Esophagus mucosa (tissue), 1 donor: Measurements from ENCODE around the gene JAKMIP1. TPM values are rescaled to one million over a fixed set of nuclear protein-coding genes. Genes with fewer than 3 reads are reported as not detected.

Experiments
- ATAC-seq: fragments of 200-7000 bp; cut with Tn5 transposase; one replicate; pipeline ENCODE4 v1.9.1; 2020
- total RNA-seq: library from RNA; stranded (reverse); gene quantifications from one replicate; pipeline ENCODE4 v1.2.4, GENCODE V29; 2023
- donor health status: DM: yes; HTN: yes; CAD: no.

Gene JAKMIP1
- total RNA-seq, 1 donor from 2014 or later: not detected

DNA sequence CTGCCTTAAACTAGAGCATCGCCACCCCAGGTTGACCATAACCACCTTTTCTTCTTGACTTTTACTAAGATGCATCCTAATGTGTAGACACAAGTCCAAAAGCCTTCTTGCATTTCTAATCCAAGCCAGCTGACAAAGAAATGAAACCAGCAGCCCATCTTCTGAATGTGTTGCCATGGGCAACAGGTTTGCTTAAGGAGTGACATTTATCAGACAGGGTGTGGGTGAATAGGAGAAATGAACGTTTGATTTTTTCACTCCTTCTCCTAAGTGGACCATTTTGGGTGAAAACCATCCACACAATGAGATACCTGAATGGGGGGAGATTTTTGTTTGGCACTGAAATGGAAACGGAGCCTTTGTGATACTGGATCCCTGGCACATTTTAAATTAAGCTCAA, 109.4 kb downstream of the JAKMIP1 start:
- ATAC-seq: no peak

DNA sequence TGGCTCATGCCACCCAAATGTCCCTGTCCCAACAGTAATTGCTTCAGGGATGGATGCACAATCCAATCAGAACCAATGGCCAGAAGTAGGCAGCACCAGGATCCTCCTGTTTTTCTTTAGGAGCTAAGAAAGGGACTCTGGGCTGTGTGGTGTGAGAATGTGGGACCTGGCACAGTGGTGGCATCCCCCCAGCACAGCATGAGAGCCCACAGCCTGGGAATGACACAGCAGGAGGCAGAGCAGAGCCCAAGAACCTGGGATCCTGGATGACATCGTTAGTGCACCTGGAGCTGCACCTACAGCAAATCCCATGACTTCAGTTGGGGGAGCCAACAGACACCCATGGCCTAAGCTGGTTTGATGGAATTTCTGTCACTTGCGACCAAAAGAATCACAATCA, 111.4 kb downstream of the JAKMIP1 start:
- no peak for ATAC-seq

DNA sequence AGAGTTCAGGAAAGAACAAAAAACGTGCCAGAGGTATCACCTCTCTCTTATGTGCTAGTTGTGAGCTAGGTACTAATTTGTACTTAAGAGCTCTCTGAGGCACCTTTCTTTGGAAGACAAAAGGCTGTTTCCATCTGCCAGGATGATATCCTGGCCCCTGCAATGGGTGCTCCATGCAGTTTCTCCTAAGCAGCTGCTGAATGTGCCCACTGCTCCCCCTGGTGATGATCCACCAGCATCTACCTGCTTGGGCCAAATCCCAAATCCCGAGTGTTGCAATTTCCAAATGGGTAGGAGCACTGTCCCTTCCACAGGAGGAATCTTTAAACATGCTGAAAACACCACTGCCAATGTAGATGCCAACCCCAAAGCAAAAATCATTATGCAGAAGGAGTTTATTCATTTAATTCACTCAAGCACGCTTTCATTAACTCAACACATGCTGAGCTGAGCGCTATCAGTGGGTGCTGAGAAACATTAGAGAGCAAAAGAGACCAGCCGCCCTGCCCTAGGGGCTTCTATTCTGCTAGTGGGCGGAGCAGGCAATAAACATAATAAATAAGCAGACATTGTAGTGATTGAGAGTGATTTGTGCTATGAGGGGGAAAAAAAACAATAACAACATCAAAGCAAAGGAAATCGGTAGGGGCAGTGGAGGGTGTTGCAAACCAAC, 112.5 kb downstream of the JAKMIP1 start:
- ATAC-seq: peak; percentile 64

DNA sequence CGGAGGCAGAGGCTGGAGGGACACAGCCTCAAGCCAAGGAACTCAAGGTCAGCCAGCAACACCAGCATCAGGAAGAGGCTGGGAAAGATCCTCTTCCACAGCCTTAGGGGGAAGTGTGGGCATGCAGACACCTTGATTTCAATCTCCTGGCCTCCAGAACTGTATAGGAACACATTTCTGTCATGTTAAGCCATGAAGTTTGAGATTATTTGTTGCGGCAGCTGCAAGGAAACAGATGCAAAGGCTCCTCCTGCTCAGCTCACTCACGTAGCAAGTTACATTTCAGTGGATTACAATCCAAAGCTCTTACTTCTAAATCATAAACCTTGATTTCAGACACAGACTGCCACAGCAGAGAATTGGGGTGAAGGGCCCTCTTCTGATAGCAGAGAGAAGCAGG, 113.5 kb downstream of the JAKMIP1 start:
- no peak for ATAC-seq

DNA sequence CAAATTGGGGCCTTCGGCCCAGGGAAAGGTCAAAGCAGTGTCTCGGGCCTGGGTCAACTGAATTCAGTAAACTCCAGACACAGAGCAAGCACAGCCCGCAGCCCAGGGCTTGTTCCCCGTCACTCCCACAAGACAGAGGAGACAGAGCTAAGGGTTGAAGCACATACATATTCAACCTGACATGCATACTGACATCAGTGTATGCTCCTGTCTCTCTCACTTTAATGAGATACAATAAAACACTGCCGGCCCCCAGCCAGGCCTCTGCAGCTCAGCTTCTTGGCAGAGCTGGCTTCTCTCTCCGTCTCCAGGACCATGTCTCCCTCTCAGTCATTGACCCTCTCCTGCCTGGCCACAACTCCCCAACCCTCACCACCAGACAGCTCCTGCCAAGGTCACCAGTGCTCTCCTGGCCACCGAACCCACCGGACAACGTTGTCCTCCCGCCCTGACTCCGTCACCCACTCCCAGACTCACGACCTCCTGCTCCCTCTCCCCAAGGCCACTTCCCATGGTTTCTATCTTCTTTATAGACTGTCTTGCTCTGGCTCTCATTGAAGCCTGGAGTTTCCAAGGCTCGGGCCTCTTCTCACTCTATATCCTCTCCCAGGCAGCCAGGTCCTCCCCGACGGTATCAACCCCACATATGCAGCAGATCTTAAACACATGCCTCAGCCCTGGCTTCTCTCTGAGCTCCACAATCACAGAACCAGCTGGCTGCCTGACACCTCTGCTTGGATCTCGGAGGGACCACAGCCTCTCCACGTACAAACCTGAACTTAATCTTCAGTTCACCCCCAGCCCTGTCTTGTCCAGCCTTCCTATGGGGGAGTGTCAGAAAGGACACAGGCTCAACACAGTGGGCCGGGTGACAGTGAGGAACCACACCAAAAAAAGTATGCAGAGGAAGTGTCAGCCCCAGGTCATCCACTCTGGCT, 114.4 kb downstream of the JAKMIP1 start:
- no peak for ATAC-seq

DNA sequence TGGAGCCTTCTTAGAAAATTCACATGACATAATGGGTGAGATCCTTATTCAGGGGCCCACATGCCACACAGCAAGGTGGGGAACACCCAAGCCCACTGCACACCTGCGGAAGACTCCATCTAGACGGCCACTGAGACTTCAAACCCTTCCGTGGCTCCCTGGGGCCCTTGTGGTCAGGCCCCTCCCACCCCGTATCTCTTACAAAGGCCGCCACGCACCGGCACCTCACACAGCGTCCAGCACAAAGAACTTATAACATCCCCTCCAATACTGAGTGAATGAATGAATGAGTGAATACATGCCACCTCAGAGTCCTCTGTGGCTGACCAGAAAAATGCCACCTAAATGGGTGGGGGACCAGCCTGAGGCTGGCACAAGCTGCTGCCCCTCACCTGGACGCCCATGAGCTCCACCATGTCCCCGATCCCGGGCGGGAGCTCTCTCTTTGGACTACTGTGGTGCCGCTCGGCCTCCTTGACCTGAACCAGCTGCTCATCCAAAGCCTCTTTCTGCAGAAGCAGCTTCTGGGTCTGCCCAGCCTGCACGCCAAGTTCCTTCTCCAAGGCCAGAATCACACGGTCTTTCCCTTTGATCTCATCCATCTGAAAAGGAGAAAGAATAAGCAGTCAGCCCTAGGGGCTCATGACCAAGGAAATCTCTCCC, 115.2 kb downstream of the JAKMIP1 start:
- no peak for ATAC-seq

DNA sequence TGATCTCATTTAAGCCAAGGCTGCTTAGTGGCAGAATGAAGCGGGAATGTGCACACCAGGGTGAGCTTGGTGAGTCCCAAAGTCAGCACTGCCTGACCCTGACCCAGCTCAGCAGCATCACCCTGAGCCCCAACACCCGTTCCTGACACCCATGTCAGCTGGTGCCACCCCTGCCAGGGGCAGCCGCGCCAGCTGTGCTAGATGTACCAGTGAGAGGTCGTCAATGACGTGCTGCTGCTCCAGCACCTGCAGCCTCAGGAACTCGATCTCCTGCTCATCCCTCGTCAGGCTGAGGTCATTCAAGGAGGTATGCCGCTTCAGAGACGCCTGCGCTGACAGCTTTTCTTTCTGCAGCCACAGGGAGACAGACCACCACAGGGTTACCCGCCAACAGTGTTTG, 120.4 kb downstream of the JAKMIP1 start:
- no peak for ATAC-seq

DNA sequence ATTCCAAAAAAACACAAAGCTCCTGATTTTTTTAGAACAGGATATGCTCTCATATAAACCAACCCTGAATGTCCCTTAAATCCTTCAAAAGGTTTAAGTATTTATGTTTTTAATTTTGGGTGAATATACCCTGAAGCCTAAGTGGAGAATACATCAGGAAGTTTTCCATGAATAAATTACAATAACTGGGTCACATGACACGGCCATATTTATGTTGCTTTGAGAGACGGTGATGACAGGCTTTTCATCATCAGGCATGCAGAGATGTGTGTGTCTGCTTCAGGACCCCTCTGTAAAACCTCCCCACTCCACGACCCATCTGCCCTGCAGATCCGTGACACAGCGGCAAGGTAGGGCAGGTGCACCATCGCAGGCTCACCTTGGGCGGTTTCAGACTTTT, 121.8 kb downstream of the JAKMIP1 start:
- ATAC-seq: no peak

DNA sequence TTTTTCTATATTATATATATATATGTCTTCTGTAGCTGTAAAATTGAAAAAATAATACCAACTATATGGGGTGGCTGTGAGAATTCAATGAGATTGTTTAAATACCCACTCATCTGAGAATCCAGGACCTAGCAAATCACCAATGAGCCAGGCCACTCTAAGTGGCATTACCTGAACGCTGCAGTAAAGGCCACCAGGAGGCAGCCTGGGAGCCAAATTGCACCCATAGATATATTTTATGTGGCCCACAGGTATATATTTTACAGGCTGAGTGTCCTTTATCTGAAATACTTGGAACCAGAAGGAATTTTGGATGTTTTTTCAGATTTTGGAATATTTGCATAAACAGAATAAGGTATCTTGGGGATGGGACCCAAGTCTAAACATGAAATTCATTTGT, 124.0 kb downstream of the JAKMIP1 start:
- no peak for ATAC-seq

DNA sequence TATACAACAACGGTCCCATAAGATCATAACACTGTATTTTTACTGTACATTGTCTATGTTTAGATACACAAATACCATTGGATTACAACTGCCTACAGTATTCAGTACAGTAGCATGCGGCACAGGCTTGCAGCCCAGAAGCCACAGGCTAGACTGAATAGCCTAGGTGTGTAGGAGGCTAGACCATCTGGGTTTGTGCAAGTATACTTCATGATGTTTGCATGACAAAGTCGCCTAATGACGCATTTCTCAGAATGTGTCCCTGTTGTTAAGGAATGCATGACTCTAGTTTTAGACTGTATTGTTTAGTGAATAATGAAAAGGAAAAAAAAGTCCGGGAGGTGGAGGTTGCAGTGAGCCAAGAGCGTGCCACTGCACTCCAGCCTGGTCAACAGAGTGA, 125.6 kb downstream of the JAKMIP1 start:
- no peak for ATAC-seq

DNA sequence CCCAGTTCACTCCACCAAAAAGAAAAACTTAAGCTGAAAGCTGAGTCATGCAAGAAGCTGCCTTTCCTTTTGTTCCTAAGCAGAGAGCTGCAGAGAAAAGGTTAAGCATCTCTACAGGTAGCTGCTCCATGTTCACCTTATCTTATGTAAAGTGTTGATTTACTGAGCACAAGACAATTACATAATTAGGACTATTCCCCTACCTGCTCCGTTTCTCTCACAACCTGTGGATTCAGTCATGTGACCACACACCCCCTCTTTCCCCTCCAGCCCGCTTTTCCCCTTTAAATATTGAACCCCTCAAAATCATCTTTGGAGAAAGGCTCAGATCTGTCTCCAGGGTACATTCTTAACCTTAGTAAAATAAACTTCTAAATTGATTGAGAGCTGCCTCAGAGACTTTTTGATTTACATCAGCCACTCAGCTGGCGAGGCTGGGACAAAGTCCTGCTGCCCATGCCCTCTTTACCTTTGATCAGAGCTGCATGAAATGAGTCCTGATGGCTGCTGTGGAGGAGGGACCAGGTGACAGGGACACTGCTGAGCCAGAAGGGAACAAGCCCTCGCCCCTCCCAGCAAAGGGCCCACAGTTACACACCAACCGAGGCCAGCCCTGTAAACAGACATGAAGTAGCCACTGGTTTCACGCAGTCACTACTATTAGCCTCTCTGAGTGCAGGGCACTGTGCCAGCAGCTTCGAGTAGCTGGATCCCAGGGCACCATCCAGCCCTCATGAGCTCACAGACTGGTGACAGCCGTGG, 128.2 kb downstream of the JAKMIP1 start:
- no peak for ATAC-seq

DNA sequence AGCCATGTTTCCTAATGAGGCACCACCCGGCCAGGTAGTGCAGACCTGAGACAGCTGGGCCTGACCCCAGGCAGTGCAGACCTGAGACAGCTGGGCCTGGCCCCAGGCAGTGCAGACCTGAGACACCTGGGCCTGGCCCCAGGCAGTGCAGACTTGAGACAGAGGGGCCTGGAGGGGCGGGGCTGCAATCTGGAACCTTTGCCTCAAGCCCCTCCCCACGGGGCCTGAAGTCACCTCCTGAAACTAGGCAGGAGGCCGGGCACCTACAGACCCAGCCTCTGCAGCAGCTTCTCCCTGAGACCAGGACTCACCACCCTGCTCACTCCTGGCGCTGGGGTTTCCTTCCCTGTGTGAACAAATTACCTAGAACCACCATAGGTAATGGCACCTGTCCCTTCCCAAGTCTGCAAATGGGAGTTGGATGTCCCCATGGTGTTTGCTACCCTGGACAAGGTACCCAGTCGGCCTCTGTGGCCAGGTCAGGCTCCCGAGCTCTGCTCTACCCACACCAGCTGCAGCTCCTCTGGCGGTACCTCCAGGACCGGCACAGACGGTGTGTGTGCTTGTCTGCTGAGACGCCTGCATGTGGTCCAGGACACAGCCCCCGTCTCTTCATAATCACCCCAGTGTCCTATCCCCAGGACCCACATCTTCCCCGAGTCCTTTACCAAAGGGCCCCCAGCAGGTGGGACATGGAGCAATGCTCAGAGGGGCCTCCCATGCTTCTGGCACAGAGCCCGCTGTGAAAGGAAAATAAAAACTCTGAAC, 129.0 kb downstream of the JAKMIP1 start:
- ATAC-seq: no peak

DNA sequence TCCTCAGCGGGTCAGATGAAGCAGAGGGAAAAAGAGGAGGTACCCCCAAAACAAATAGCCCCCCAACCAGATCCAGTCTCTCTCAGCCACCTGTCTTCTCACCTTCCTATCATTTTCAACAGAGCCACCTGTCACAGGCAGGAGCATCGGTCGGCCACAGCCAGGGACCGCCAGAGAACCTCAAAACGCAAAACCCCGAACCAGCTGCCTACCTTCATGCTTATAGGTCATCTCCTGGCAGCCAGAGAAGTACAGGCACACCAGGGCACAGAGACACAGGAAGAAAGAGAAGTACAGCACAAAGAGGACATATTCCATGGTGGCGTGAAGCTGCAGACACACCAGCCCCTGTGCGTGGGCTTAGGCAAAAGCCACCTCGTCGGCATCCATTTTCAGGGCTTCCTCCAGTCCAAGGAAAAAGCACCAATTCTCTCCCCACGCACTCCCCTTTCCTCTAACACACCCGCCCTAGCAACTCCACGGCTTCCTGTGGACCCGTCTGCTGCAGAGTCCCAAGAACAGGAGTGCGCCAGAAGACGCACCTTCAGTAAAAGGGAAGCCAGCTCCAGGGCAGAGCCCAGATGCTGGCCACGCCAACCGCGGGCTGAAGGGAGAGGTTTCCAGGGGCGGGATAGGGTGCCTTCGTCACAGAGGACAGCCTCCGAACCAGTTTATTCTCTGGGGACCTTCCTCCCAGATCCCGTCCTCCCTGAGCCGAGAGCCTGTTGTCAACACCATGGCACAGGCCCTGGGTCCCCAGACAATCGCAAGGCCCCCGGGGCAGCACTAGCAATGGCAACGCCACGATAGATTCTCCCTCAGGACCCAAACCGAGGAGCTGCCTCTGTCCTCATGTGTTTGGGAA, 130.3 kb downstream of the JAKMIP1 start:
- no peak for ATAC-seq

DNA sequence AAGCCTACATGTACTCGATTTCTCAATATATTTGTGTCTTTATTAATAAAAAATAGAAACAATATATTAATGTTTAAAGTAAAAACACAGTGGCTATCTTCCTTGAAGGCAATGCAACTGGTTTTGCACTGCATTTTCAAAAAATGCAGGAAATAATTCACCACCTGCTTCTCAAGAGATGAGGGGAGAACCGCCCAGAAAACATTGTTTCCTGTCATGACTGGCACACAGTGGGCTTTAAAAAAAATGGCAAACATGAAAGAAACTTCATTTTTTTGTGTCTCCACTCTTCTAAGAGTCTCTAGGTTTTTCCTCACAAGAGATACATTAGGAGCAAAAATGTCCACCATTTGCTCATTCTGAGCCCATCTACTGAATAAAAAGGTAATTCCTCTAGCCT, 131.4 kb downstream of the JAKMIP1 start:
- no peak for ATAC-seq

DNA sequence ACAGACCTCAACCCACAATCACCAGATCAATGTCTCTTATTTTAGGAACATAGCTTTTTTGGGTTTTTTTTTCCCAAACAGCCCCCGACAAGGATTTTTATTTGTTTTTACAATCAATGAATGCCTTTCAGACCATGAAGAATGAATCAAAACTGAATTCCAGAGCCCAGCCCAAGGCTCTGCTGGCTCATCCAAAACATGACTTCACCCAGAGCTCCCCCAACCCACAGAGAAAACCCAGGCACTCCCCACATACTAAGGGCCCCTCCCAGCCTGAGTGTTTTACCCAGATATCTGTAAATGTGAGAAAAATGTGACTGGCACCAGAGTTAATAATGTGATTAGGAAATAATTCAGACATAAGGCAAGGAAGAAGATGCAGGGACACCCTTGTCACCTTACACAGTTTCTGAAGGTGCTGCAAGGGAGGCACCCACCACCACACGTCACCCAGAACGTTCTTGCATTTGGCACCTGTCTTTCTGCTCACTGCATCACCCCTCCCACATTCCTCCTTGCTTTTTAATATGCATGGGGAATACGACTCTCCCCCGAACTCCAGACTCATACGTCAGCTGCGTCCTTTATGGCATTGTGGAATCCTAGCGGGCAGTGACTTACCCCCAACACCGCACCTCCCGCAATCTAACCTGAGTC, 134.3 kb downstream of the JAKMIP1 start:
- ATAC-seq: no peak

DNA sequence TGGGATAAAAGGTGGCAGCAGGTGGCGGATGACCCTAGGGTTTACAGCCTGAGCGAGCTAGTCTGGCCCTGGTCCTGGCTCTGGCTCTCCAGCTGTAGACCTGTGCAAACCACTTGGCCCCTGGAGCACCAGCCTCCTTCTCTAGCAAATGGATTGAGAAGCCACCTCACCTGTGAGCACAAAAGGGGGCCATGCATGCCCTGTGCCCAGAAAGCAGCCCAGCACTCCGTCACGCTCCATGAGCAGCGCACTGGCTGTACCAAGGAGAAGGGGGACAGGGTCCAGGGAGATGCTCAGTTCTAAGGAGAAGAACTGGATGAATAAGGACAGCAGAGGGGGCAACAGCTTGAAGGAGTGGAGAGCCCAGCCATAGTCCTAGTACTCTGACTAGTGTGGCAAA, 135.2 kb downstream of the JAKMIP1 start:
- no peak for ATAC-seq

DNA sequence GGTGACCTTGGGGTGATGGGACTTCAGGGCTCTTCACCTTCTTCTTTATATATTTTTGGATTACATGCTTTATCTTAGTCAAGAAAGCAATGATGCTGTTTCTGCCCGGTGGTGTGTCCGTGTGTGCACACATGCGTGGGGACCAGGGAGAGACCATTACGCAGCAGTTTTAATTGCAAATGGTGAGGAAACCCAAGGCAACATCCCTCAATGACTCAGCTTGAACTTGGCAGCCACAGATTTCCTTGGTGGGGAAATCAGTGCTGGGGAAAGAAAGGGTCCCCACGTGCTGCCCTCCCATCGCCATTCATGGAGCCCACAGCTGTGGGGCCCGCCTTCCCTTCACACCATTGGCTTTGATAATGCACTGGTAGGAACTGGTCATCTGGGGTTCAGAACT, 136.0 kb downstream of the JAKMIP1 start:
- ATAC-seq: no peak

DNA sequence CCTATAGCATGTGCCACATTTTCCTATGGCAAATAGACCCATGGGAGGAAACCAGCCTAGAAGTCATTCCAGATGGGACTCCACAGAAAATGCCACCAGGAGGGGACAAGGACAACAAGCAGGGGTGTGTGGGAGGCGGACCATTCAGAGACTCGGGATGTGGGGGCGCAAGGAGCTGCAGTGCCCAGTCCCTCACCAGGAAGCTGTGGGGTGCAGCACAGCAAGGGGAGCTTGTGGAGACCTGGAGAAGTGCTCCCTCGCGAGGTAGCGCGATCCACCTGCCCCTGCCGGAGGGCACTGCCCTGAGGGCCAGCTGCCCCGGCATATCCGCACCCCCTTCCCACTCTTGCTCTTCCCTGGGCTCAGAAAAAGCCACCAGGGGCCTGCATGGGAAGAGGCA, 136.7 kb downstream of the JAKMIP1 start:
- no peak for ATAC-seq

DNA sequence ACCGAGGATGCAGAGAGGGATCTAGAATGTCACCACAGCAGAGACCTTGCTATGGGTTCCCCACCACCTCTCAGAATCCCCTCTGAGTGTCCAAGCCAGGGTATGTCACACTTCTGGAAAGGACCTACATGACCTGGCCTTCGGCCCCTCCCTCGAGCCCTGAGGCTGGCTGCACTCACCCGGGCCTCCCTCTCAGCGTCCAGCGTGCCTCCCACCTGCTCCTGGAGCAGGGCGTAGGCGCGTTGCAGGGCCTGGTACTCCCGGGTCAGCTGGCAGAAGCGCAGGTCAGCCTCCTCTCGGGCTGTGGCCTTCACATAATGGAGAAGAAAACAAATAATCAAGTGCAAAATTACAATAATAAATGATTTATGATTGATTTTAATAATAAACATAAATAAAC, 138.2 kb downstream of the JAKMIP1 start:
- no peak for ATAC-seq

DNA sequence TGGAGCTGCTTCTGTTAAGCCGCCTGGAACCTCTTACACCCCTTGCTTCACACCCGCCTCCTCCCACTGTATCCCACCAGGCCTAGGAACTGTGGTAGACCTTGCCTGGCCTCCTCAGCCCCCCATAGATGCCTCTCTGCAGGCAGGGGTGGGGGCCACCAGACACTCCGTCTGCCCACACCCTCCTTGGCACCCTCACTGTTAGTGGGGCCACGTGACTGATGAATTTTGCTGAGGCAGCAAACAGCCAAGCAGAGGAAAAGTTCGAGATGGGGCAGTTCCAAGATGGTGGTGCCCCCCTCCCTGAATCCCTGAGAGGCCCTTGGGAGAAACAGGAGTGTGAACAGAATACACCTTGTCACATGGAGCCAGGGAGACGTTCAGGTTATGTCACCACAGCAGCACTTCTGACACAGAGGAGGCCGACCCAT, 141.0 kb downstream of the JAKMIP1 start:
- ATAC-seq: no peak
